ACC112 (cell line): ENCODE data around the gene FAM168A.

Experiments
- H2AFZ ChIP-seq: fragments of 200-600 bp; sonication (generic); one replicate; pipeline ENCODE4 v1.6.0; 2017; ENCODE audit warnings: antibody characterized with exemption, low read length; ENCODE audit not compliant: unreplicated experiment
- H3K27ac ChIP-seq: fragments of 200-600 bp; sonication (generic); 2 replicates; pipeline ENCODE4 v1.5.1; 2014; ENCODE audit warnings: low read depth, mild to moderate bottlenecking, antibody characterized with exemption, low read length, moderate library complexity
- H3K27me3 ChIP-seq: fragments of 200-600 bp; sonication (generic); 2 replicates; pipeline ENCODE4 v1.6.1; 2014; ENCODE audit warnings: mild to moderate bottlenecking, antibody characterized with exemption, low read length, moderate library complexity, mixed read lengths; ENCODE audit not compliant: insufficient read depth
- H3K36me3 ChIP-seq: fragments of 200-600 bp; sonication (generic); 2 replicates; pipeline ENCODE4 v1.6.1; 2016; ENCODE audit warnings: mild to moderate bottlenecking, antibody characterized with exemption, low read length, moderate library complexity, mixed read lengths; ENCODE audit not compliant: insufficient read depth
- H3K4me1 ChIP-seq: fragments of 200-600 bp; sonication (generic); one replicate; pipeline ENCODE4 v1.6.1; 2016; ENCODE audit warnings: low read length, mixed read lengths; ENCODE audit not compliant: insufficient read depth, unreplicated experiment, control insufficient read depth
- H3K4me3 ChIP-seq: fragments of 200-600 bp; sonication (generic); 2 replicates; pipeline ENCODE4 v1.5.1; 2014; ENCODE audit warnings: mild to moderate bottlenecking, low read depth, low read length
- H3K79me2 ChIP-seq: fragments of 200-600 bp; sonication (generic); one replicate; pipeline ENCODE4 v1.6.0; 2016; ENCODE audit warnings: low read length; ENCODE audit not compliant: control insufficient read depth, unreplicated experiment, insufficient read depth

The FAM168A gene

DNA sequence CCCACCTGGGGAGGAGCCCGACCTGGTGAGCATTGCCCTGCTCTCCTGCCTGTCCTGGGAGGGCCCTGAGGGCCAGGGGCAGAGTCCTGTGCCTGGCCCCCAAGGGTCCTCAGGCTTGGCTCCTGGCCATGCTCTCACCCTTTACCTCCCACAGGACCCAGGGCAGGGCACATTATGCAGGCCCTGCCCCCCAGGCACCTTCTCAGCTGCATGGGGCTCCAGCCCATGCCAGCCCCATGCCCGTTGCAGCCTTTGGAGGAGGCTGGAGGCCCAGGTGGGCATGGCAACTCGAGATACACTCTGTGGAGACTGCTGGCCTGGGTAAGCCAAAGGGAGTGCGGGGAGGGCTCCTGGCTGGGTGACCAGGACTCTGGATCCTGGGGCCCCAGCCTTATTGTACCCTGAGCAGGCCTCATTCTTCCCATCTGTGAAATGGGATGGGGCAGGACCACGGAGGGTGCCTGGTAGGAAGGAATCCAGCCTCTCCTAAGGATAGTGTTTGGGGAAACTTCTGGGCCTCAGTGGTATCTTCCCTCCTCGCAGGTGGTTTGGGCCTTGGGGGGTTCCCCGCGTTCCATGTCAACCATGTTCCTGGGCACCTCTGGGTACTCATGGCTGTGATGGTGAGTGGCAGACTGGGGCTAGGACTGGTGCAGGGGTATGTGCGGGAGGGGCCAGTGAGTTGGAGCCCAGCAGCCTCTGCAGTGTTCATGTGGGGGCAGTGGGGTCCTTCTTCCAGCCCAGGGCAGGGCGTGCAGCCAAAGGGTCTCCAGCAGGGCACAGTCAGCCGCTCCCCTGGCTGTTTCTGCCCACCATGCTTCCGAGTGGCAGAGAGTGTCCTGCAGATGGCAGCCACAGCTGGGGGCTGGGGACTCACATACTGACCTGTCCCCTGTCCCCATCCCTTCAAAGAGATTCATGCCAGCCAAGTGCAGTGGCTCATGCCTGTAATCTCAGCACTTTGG is 207.0 kb downstream of the FAM168A start:
- no peak overlapping the region for H3K4me3 ChIP-seq
- H3K27ac ChIP-seq = no peak overlapping the region
- H3K36me3 ChIP-seq = no peaks in the 10 kb centered on the region; the same call in 1 of the 2 replicates
- H2AFZ ChIP-seq = no peak overlapping the region
- no peaks in the 10 kb centered on the region for H3K27me3 ChIP-seq
- peaks cover 41% of the 10 kb centered on the region for H3K79me2 ChIP-seq
- peaks cover 8% of the 10 kb centered on the region for H3K4me1 ChIP-seq

DNA sequence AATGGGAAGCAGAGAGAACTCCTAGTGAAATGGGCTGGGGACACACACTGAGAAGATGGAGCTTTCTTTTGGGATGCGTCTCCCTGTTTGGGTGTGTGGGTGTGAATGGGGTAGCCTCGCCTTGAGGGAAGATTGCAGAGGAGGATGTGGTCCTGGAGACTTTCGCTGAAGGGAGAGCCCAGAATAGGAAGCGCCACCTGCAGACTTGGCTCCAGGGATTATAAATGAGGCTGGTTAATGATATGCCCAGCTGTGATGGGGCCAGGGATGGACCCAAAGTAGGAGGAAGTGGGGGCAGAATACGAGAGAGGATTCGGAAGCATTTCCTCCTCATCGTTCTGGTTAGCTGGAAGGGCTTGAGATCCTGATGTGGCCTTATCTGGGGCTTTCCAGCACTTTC is 208.0 kb downstream of the FAM168A start:
- H3K4me3 ChIP-seq = no peak overlapping the region
- H2AFZ ChIP-seq = no peak overlapping the region
- H3K27me3 ChIP-seq = no peaks in the 10 kb centered on the region
- peaks cover 18% of the 10 kb centered on the region for H3K4me1 ChIP-seq
- peaks cover 51% of the 10 kb centered on the region for H3K79me2 ChIP-seq
- H3K27ac ChIP-seq = no peak overlapping the region
- H3K36me3 ChIP-seq = no peaks in the 10 kb centered on the region; the same call in 1 of the 2 replicates

DNA sequence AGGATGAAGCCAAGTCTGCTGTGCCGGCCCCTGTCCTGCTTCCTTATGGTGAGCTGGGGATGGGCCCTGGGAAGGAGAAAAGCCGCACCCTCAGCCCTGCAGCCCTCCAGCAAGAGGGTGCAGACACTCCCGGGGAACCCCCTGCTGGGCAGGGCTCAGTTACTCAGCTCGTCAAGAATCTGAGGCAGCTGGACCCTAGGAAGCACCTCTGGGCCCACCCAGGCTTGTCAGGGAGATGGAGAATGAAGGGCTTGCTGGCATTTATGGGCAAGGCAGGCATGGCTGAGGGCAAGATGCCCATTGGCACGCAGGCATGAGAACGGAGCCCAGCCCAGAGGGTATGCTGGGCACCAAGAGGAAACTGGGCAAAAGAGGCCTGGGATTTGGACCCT is 208.8 kb downstream of the FAM168A start:
- H3K36me3 ChIP-seq = no peaks in the 10 kb centered on the region
- H2AFZ ChIP-seq = no peak overlapping the region
- no peaks in the 10 kb centered on the region for H3K27me3 ChIP-seq
- peaks cover 58% of the 10 kb centered on the region for H3K79me2 ChIP-seq
- H3K4me1 ChIP-seq = peaks cover 24% of the 10 kb centered on the region
- H3K27ac ChIP-seq = no peak overlapping the region
- no peak overlapping the region for H3K4me3 ChIP-seq

DNA sequence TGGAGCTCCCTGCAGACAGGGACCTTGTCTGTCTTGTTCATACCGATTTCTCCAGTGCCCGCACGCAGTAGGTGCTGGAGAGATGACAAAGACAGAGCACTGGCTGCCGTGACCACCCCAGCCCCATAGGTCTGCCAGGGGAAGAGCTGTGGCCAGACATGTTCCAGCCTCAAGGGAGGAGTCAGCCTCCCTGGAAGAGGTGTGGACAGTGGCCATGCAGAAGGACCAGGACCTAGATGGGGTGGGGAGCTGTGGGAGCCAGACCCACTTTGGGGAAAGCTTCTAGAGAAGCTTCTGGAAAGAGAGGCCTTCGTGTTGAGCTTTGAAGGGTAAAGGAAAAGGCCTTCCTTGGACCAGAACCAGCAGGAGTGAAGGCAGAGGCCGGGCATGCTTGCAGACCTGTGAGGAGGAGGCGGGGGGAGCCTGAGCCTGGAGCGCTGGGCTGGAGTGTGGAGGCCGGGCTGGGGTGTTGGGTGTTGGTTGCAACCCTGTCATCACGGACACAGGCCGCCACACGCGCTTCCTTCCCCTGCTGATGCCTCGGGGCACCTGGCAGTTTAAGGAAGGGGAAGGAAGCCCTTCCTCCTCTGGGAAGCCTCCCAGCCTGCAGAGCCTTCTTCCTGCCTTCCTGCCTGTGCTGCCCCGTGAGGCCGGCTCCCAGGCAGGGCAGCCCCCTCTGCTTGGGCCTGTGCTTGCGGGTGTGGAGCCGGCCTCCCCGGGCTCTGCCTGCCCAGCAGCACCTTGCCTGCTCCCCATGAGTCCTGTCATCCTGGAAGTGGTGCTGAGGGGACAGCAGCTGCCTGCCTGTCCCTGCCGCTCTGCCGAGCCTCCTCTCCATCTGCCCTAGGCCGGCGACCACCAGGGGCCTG is 209.4 kb downstream of the FAM168A start:
- H3K36me3 ChIP-seq = no peaks in the 10 kb centered on the region
- H3K79me2 ChIP-seq = peaks cover 65% of the 10 kb centered on the region

GRCh38 chr11:73387594-73388264 is 210.2 kb downstream of the FAM168A start:
- H3K27me3 ChIP-seq = no peaks in the 10 kb centered on the region
- no peak overlapping the region for H2AFZ ChIP-seq
- peaks cover 70% of the 10 kb centered on the region for H3K79me2 ChIP-seq
- H3K4me1 ChIP-seq = peaks cover 38% of the 10 kb centered on the region
- H3K27ac ChIP-seq = no peak overlapping the region
- no peak overlapping the region for H3K4me3 ChIP-seq
- no peaks in the 10 kb centered on the region for H3K36me3 ChIP-seq

More for the DNA sequence above, 209.4 kb downstream of the FAM168A start:
- no peak overlapping the region for H2AFZ ChIP-seq
- H3K27ac ChIP-seq = no peak overlapping the region
- peaks cover 31% of the 10 kb centered on the region for H3K4me1 ChIP-seq
- H3K4me3 ChIP-seq = no peak overlapping the region
- no peaks in the 10 kb centered on the region for H3K27me3 ChIP-seq

DNA sequence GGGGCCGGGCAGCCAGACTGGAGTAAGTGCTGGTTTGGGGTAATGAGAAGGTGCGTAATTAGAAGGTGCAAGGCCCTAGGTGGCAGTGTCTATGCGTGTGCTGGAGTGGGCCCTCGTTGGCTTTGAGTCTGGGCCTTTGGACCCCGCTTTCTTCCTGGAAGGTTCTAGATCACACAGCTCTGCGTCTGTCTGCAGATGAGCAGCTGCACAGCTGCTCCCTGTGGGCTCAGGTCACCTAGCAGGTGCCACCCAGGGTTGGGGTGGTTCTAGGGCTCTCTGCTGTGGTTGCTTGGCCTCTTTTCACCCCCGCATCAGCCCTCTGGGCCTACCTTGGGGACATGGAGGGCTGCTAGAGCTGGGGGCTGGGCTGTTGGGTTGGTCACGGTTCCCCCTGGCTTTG is 211.4 kb downstream of the FAM168A start:
- Histone ChIP-seq H3K27me3 (no peaks in the 10 kb centered on the region), H3K36me3 (no peaks in the 10 kb centered on the region), H3K27ac (no peak overlapping the region), H3K79me2 (peaks cover 82% of the 10 kb centered on the region), H2AFZ (no peak overlapping the region), H3K4me3 (no peak overlapping the region), H3K4me1 (peaks cover 39% of the 10 kb centered on the region)

DNA sequence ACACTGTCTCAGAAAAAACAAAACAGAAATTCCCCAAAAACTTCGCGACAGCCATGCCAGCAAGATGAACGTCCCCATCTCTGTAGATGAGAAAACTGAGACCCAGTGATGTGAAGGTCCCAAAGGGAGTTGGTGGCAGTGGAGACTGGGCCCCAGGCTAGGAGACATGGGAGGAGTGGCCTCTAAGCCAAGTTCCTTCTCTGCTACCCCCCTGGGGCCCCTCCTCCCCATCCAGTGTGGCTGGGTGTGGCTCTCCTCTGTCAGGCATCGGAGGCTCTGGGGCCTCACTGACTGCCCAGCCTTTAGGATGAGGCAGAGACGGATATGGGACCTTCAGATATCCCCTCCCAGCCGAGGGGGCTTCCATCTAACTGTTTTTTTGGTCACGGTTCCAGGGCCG is 211.9 kb downstream of the FAM168A start:
- Histone ChIP-seq H3K4me3 (no peak overlapping the region), H2AFZ (no peak overlapping the region), H3K79me2 (peaks cover 84% of the 10 kb centered on the region), H3K27me3 (no peaks in the 10 kb centered on the region), H3K36me3 (no peaks in the 10 kb centered on the region), H3K4me1 (peaks cover 39% of the 10 kb centered on the region), H3K27ac (no peak overlapping the region)

- Histone ChIP-seq H3K27ac (no peak overlapping the region), H3K4me1 (peaks cover 39% of the 10 kb centered on the region), H2AFZ (no peak overlapping the region), H3K79me2 (peaks cover 91% of the 10 kb centered on the region), H3K27me3 (no peaks in the 10 kb centered on the region), H3K4me3 (no peak overlapping the region), H3K36me3 (no peaks in the 10 kb centered on the region)
These were observed 212.8 kb downstream of the FAM168A start for GRCh38 chr11:73384872-73385689.

- Histone ChIP-seq H3K4me1 (peaks cover 39% of the 10 kb centered on the region), H2AFZ (no peak overlapping the region), H3K79me2 (peaks cover 95% of the 10 kb centered on the region), H3K4me3 (no peak overlapping the region), H3K36me3 (no peaks in the 10 kb centered on the region), H3K27ac (no peak overlapping the region), H3K27me3 (no peaks in the 10 kb centered on the region)
These were observed 213.4 kb downstream of the FAM168A start for GRCh38 chr11:73384531-73384871.

- peaks cover 95% of the 10 kb centered on the region for H3K79me2 ChIP-seq
- no peaks in the 10 kb centered on the region for H3K27me3 ChIP-seq
- peaks cover 39% of the 10 kb centered on the region for H3K4me1 ChIP-seq
- H3K36me3 ChIP-seq = no peaks in the 10 kb centered on the region
- no peak overlapping the region for H3K27ac ChIP-seq
- H2AFZ ChIP-seq = no peak overlapping the region
- no peak overlapping the region for H3K4me3 ChIP-seq
These were observed 213.8 kb downstream of the FAM168A start for GRCh38 chr11:73384125-73384441.
